GM19238 (cell line): ENCODE results near the gene SLC13A2.
A peak's percentile ranks its signal among the peaks of the same experiment; 100 is the strongest.
"Not testable (repeated sequence)": the region's sequence is repeated elsewhere in the genome, so short reads cannot be mapped to it uniquely, and the experiment has no call there.

Source experiments
- DNase-seq: peaks from one replicate; pipeline ENCODE4 v3.0.0; 2011; ENCODE audit warnings: low spot score; ENCODE audit not compliant: insufficient read length

SLC13A2 gene

GRCh38 chr17:28473542-28473941, at the start of gene SLC13A2:
SLC13A2 (plus strand) TSS chr17:28473644; CDS start chr17:28473713, 69 bp downstream.
- no peak for DNase-seq

GRCh38 chr17:28425206-28425605, 48.2 kb upstream of the SLC13A2 start:
- DNase-seq, result no peak

GRCh38 chr17:28426081-28426519, 47.3 kb upstream of the SLC13A2 start:
- DNase-seq, result no peak

GRCh38 chr17:28427371-28427770, 46.1 kb upstream of the SLC13A2 start:
- no peak for DNase-seq

- not testable (repeated sequence) for DNase-seq
These were observed 45.5 kb upstream of the SLC13A2 start for GRCh38 chr17:28427982-28428381.

- no peak for DNase-seq
These were observed 39.7 kb upstream of the SLC13A2 start for GRCh38 chr17:28433721-28434120.

GRCh38 chr17:28434326-28434725, 39.1 kb upstream of the SLC13A2 start:
- DNase-seq, result not testable (repeated sequence)

- DNase-seq, result no peak
These were observed 29.4 kb upstream of the SLC13A2 start for GRCh38 chr17:28443901-28444638.

- DNase-seq, result no peak
These were observed 26.6 kb upstream of the SLC13A2 start for GRCh38 chr17:28446716-28447395.

GRCh38 chr17:28447396-28447760, 26.1 kb upstream of the SLC13A2 start:
- DNase-seq, result no peak

GRCh38 chr17:28449859-28450258, 23.6 kb upstream of the SLC13A2 start:
- no peak for DNase-seq

GRCh38 chr17:28457890-28458289, 15.6 kb upstream of the SLC13A2 start:
- no peak for DNase-seq

- DNase-seq, result not testable (repeated sequence)
These were observed 14.6 kb upstream of the SLC13A2 start for GRCh38 chr17:28458881-28459280.

- DNase-seq, result no peak
These were observed 12.5 kb upstream of the SLC13A2 start for GRCh38 chr17:28460901-28461300.

GRCh38 chr17:28466001-28466400, 7.4 kb upstream of the SLC13A2 start:
- DNase-seq, result no peak

- DNase-seq, result no peak
These were observed 6.9 kb upstream of the SLC13A2 start for GRCh38 chr17:28466521-28467048.

- DNase-seq, result no peak
These were observed 5.9 kb upstream of the SLC13A2 start for GRCh38 chr17:28467456-28468025.

GRCh38 chr17:28468033-28468735, 5.3 kb upstream of the SLC13A2 start:
- not testable (repeated sequence) for DNase-seq

- DNase-seq, result peak; percentile 47
These were observed 4.7 kb upstream of the SLC13A2 start for GRCh38 chr17:28468781-28469180.

- no peak for DNase-seq
These were observed 4.1 kb upstream of the SLC13A2 start for GRCh38 chr17:28469376-28469775.

GRCh38 chr17:28470266-28470913, 3.1 kb upstream of the SLC13A2 start:
- no peak for DNase-seq
